NCI-H128 (cell line): ENCODE results near the gene GGT6.

Experiments used
- DNase-seq: peaks from one replicate; lab custom pipeline; 2025; ENCODE audit not compliant: unreplicated experiment; lab: John Stamatoyannopoulos, UW

GGT6 gene

DNA sequence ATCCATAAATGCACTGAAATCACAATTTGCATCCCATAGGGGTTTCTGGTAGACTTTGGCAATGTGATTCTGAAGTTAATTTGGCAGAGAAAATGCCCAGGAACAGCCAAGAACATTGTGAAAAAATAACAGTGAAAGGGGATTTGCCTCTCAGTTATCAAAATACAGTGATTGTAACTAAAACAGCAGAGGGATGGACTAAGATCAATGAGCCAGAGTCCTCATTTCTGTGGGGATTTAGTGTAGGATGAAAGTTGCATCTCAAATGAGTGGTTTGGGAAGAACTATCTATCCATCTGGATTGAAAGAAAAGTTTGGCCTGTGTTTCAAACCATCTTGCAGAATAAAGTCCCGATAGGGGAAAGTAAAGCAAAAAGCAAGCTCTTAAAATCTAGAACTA, 33.2 kb downstream of the GGT6 start:
- DNase-seq, result no peak

- no peak for DNase-seq
Measured at GRCh38 chr17:4525691-4526397, 34.5 kb downstream of the GGT6 start.

DNA sequence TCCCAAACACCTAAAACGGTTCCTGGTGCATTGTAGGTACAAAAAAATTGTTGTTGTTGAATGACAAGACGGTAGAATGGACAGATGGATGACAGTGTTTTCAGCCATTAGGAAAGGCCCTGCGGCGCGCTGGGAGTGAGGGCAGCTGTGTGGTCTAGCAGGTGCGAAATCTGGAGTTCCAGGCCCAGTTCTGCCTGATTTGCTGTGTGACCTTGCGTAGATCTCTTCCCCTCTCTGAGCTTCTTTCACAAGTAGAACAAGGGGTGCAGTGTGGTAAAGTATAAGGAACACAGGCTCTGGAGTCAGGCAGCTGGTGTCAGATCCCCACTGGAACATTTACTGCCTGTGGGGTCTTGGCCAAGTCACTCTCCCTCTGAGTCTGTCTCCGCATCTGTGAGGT, 36.4 kb downstream of the GGT6 start:
- no peak for DNase-seq

DNA sequence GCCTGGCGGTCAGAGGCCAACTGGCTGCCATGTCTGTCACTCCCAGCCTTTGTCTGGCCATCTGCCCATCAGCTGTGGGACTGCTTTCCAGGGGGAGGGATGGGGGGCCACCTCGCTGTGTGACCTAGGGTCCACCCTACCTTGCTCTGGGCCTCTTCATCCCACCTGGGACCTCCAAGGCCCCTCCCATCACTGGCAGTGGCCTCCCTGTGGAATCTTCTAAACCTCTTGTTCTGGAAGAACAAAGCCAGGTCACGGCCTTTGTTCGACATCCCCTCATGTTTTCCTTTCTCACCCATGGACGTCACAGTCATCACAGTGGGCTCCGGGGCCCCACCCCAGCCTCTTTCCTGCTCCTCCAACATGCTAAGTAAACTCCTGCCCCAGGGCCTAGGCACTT, 37.7 kb downstream of the GGT6 start:
- no peak for DNase-seq

- DNase-seq, result no peak
Measured at GRCh38 chr17:4520894-4521600, 39.3 kb downstream of the GGT6 start.

GRCh38 chr17:4520060-4520893, 40.1 kb downstream of the GGT6 start:
- DNase-seq, result no peak

DNA sequence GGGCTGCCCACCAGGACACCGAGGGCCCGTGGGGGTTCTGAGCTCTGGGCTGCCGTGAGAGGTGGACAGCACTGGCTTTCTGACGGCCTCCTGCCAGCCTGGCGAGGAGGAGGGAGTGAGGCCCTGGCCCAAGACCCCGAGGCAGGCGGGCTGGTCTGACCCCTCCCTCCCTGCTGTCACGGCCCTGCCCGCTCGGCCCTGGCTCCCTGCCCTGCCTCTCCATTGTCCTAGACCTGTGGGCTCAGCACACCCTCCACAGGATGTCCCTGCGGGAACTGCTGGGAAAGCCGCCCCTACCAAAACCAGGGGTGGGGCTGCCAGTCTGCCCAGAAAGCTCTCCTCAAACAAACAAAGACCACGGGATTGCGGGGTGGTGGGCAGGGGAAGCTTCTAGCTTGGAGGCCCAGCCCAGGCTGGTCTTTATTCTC, 41.0 kb downstream of the GGT6 start:
- no peak for DNase-seq

DNA sequence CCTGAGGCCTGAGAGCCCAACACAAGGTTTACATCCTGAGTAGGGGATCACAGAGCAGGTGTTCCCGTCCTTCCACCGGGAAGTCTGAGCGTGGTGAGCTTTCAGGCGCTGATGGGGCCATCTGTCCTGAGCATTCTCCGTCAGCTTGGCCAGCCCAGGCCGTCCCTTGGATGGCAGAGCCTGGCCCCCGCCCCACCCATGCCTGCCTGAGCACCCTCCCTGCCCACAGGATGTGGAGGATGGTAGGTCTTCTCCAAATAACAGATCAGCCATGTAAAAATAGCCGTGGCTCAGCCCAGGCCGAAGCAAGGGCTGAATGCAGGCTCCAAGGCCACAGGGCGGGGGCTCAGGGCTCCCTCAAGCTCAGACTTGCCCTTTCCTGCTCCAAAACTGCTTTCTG, 41.5 kb downstream of the GGT6 start:
- DNase-seq, result no peak

DNA sequence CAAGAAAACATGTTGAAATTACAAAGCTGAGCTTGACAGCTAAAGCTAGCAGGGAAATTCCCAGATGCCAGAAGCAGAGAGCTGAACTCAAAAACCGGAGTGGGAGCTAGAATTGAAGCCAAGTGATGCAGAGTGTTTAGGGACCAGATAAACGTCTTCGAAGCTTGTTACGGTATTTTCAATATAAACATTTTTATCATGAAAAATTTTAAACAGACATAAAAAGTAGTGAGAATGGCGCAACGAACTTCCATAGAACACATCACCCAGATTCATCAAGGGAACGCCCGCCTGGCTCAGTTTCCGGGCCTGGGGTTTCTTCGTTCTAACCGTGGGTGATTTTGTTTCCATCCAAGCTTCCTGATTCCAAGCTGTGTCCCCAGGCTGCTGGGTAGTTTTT, 43.6 kb downstream of the GGT6 start:
- no peak for DNase-seq

- no peak for DNase-seq
Measured at GRCh38 chr17:4515501-4515900, 44.9 kb downstream of the GGT6 start.

DNA sequence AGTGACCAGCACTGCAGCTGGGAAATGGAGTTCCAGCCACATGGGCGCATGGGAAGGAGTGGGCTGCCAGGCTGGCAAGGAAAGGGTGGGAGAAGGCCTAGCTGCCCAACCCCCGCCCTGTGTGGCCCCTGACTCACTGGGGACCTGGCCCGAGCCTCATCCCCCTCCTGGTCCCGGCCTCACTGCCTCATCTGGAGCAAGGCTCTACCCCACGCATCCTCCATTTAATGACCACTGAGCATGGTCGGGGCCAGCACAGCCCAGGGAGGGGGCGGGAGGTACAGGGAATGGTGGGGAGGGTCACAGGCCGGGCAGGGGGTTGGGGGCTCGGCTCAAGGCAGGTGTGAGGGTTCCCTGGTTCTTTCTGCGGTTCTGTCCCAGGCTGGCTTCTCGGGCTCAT, 45.6 kb downstream of the GGT6 start:
- no peak for DNase-seq

- DNase-seq, result no peak
Measured at GRCh38 chr17:4514206-4514605, 46.2 kb downstream of the GGT6 start.

- no peak for DNase-seq
Measured at GRCh38 chr17:4513113-4514032, 47.0 kb downstream of the GGT6 start.

DNA sequence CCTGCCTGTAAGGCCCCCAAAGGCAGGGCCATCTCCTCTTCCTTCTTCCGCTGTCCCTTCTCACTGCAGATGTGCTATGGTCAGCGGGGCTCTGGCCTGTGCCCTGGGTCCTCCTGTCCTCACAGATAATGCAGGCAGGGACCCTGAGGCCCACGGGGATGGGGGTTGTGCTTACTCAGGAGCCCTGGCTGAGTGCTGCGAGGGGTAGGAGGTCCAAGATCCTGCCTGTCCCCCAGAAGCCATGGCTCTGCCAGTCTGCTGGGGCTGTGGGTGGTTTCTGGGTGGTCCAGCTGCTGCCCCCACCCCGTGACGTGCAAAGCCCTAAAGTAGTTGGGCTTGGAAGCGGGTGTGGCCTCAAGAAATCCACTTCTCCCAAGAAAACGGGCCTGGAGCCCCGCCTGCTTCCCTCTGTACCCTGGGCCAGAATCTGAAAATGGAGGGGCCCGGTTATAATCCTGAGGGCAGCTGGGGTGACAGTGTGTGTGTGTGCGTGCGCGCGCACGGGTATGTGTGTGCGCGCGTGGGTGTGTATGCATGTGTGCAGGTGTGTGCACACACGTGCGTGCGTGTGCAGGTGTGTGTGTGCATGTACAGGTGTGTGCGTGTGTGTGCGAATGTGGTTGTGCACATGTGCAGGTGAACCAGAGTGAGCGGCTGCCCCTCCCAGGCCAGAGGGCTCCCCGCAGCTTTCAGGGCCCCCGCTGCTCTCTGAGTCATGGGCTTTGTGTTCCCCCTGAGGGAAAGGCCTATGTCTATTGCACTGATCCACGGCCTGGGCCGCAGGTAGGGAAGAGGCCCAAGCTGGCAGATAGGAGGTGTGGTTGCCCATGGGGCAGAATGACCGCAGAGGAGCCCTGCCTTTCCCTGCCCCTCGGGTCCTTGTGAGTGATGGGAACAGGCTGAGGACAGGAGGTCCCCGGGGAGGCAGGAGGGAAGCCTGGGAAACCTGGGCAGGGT, 47.9 kb downstream of the GGT6 start:
- no peak for DNase-seq

- no peak for DNase-seq
Measured at GRCh38 chr17:4511199-4511932, 49.0 kb downstream of the GGT6 start.

- DNase-seq, result no peak
Measured at GRCh38 chr17:4510618-4510941, 49.8 kb downstream of the GGT6 start.

DNA sequence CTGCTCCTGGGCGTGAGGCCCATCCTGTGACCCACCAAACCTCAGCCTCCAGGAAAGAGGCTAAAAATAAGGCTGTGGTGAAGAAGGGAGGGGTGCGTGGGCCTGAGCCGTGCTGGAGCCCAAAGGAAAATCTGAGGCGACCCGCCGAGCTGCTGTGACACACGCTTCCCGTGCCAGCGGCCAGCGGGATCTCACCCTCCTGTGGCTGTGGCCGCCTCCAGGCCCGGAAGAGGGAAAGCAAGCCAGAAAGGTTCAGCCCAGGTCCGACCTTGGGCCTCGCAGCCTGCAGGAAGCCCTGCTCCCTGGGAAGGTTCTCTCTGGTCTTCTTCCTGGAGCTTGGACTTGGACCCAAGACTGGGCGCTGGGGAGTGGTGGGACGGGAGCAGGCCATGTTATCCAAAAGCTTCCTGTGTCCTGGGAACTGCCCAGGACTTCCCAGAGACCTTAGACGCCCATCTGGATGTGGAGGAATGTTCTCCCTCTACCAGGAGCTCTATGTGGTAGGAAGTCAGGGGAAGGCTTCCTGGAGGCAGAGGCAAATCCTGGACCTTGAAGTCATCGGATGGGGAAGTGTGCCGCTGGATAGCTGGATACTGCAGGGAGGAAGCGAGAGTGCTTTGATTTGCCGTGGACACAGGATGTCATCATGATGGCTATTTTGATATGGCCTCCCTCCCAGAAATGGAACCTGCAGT, 50.3 kb downstream of the GGT6 start:
- no peak for DNase-seq

GRCh38 chr17:4509401-4509800, 51.0 kb downstream of the GGT6 start:
- DNase-seq, result no peak

DNA sequence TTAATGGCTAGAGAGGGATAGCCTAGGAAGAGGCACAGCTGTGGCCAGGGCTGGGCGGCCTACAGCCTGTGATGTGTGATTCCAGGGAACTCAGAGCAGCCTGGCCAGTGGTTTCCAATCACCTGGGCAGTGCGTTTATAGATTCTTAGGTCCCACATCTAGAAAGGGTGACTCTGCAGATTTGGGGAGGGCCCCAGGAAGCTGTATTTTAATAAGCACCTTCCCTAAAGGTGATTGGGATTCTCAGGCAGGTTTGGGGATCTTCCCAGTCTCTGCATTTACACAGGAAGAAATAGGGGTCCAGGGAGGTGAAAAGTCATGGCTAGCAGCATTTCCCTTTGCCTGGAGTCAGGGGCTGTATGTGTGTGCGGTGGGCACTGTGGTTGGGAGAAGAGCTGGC, 52.2 kb downstream of the GGT6 start:
- DNase-seq, result no peak
